HepG2 (cell line): ENCODE measurements around the gene POU3F3. TPM values are rescaled to one million over a fixed set of nuclear protein-coding genes. Genes with fewer than 3 reads are reported as not detected.
A peak's percentile ranks its signal among the peaks of the same experiment; 100 is the strongest.

ENCODE experiments used
- CHD2 ChIP-seq: IDR thresholded peaks from 2 replicates; pipeline ENCODE4 v1.6.1; 2011; ENCODE audit warnings: low read depth, low read length, improper control_type of control experiment
- RFXANK ChIP-seq: IDR thresholded peaks from 2 replicates; pipeline ENCODE4 v1.6.1; 2016
- SMC3 ChIP-seq: IDR thresholded peaks from 2 replicates; pipeline ENCODE4 v1.6.1; 2011; ENCODE audit warnings: low read length, improper control_type of control experiment
- TARDBP ChIP-seq: sonication (generic); formaldehyde crosslinking; IDR thresholded peaks from 2 replicates; pipeline ENCODE4 v1.8.0; 2022; ENCODE audit warnings: mild to moderate bottlenecking, missing genetic modification reagents
- ZFP1 ChIP-seq: IDR thresholded peaks from 2 replicates; pipeline ENCODE4 v1.6.1; 2016
- ZFP62 ChIP-seq: sonication (generic); formaldehyde crosslinking; IDR thresholded peaks from 2 replicates; pipeline ENCODE4 v1.4.0; 2020; ENCODE audit warnings: missing genetic modification reagents
- ZNF20 ChIP-seq: sonication (generic); formaldehyde crosslinking; IDR thresholded peaks from 2 replicates; pipeline ENCODE4 v1.4.0; 2020; ENCODE audit warnings: mild to moderate bottlenecking, moderate library complexity, missing genetic modification reagents
- polyA plus RNA-seq, 8 experiments: library from polyadenylated mRNA; depleted of rRNA in 3 of 8; stranded (reverse) in 7 of 8; unstranded in 1 of 8; fragments of >200 nt; fragmentation: Illumina TruSeq in 4 of 8; extraction: Trizol in 4 of 8; gene quantifications; 2 replicates each; pipeline versions ENCODE4 v1.2.1 to v1.2.3, GENCODE V29; 2011 to 2016; ENCODE audit warnings: low read depth in 4 of 8, missing spikeins in 1 of 8, mixed read lengths in 1 of 8; ENCODE audit not compliant: insufficient read depth in 1 of 8
- total RNA-seq, 5 experiments: library from RNA; depleted of rRNA; stranded (reverse); fragments of >200 nt; fragmentation: Illumina TruSeq; extraction: Trizol; gene quantifications; 2 replicates each; pipeline ENCODE4 v1.2.3, GENCODE V29; 2016; ENCODE audit warnings: low read depth in 1 of 5
- TF ChIP-seq, protein P1 (sequence below), 2 experiments: sonication (generic) in 1 of 2; formaldehyde crosslinking in 1 of 2; IDR thresholded peaks; 2 replicates each; pipeline versions ENCODE4 v1.6.1 to v1.9.0; 2014 to 2022; ENCODE audit warnings: antibody characterized with exemption in 1 of 2, borderline replicate concordance in 1 of 2, inconsistent platforms in 1 of 2, low read depth in 1 of 2, missing genetic modification reagents in 1 of 2
- TF ChIP-seq, protein P2 (sequence below): sonication (generic); formaldehyde crosslinking; IDR thresholded peaks from 2 replicates; pipeline ENCODE4 v1.4.0; 2020; ENCODE audit warnings: mild to moderate bottlenecking, low read depth, missing genetic modification reagents
- TF ChIP-seq, protein P3 (sequence below): sonication (generic); formaldehyde crosslinking; IDR thresholded peaks from 2 replicates; pipeline ENCODE4 v1.4.0; 2020; ENCODE audit warnings: missing genetic modification reagents, borderline replicate concordance
- TF ChIP-seq, protein P4 (sequence below): sonication (generic); formaldehyde crosslinking; IDR thresholded peaks from 2 replicates; pipeline ENCODE4 v1.5.0; 2020; ENCODE audit warnings: missing genetic modification reagents
- TF ChIP-seq, protein P5 (sequence below): sonication (generic); formaldehyde crosslinking; IDR thresholded peaks from 2 replicates; pipeline ENCODE4 v1.8.0; 2022; ENCODE audit warnings: missing genetic modification reagents, mild to moderate bottlenecking, borderline replicate concordance
- TF ChIP-seq, protein P6 (sequence below): sonication (generic); formaldehyde crosslinking; IDR thresholded peaks from 2 replicates; pipeline ENCODE4 v1.5.1; 2020; ENCODE audit warnings: mild to moderate bottlenecking, moderate library complexity, missing genetic modification reagents
- TF ChIP-seq, protein P7 (sequence below): sonication (generic); formaldehyde crosslinking; IDR thresholded peaks from 2 replicates; pipeline ENCODE4 v1.8.0; 2022; ENCODE audit warnings: missing genetic modification reagents, mild to moderate bottlenecking, inconsistent platforms, borderline replicate concordance

Gene POU3F3
- total and polyA plus RNA-seq, 2 of the 13 experiments (the other 11 are each of a cell fraction or from before 2014, with no cell fraction given): not detected

DNA sequence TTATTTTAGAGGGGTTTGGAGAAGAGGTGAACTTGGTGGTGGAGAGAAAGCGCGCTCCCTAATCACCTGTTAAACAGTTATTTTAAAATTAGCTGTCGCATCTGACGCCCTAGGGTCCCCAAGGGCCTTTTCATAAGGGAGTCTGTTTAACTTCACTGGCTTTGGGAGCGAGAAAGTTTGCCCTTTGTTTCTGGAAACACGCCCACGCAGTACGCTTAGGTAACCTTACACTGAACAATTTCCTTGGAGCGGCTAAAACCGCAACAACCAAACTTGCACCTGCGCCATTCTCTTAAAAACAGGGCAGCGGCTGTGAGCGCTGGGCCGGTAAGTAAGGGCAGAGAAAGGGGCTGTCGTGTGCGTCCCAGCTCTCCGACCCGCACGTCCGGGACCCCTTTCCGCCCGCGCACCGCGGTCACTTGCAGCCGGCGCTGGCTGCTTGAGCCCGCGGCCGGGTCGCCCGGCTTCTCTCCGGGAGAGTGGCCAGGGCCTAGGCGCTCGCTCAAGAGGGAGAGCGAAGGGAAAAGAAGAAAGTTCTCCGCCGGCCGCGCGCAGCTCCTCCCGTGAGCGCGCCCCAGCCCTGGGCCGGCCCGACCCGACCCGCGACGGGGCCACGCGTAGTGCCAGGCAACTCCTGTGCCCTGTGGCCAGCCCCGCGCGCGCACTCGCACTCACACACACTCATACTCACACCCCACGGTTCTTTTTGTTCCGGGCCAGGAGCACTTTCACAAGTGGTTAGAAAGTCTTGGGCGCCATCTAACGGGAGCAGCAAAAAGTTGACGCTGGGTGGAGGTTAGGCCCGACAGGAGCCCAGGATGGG, 19.2 kb downstream of the POU3F3 start (continued):
- TF ChIP-seq, protein P1, sequence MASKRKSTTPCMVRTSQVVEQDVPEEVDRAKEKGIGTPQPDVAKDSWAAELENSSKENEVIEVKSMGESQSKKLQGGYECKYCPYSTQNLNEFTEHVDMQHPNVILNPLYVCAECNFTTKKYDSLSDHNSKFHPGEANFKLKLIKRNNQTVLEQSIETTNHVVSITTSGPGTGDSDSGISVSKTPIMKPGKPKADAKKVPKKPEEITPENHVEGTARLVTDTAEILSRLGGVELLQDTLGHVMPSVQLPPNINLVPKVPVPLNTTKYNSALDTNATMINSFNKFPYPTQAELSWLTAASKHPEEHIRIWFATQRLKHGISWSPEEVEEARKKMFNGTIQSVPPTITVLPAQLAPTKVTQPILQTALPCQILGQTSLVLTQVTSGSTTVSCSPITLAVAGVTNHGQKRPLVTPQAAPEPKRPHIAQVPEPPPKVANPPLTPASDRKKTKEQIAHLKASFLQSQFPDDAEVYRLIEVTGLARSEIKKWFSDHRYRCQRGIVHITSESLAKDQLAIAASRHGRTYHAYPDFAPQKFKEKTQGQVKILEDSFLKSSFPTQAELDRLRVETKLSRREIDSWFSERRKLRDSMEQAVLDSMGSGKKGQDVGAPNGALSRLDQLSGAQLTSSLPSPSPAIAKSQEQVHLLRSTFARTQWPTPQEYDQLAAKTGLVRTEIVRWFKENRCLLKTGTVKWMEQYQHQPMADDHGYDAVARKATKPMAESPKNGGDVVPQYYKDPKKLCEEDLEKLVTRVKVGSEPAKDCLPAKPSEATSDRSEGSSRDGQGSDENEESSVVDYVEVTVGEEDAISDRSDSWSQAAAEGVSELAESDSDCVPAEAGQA (IDR thresholded peaks at IDR 0.05; ENCODE audit: low read depth): no peak
- TF ChIP-seq, protein P1 (CRISPR knock-in tag; IDR thresholded peaks at IDR 0.05; ENCODE audit: borderline replicate concordance): no peak
- TF ChIP-seq ZFP62 (CRISPR knock-in tag) (no peak), TARDBP (CRISPR knock-in tag) (peak; percentile 36; the same call in 1 of the 2 replicates), CHD2 (no peak), ZFP1 (CRISPR knock-in tag) (no peak), SMC3 (peak; percentile 45; the same call in 1 of the 2 replicates), ZNF20 (CRISPR knock-in tag) (no peak), RFXANK (no peak)
- TF ChIP-seq, protein P2, sequence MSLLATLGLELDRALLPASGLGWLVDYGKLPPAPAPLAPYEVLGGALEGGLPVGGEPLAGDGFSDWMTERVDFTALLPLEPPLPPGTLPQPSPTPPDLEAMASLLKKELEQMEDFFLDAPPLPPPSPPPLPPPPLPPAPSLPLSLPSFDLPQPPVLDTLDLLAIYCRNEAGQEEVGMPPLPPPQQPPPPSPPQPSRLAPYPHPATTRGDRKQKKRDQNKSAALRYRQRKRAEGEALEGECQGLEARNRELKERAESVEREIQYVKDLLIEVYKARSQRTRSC (CRISPR knock-in tag): no peak
- TF ChIP-seq, protein P3, sequence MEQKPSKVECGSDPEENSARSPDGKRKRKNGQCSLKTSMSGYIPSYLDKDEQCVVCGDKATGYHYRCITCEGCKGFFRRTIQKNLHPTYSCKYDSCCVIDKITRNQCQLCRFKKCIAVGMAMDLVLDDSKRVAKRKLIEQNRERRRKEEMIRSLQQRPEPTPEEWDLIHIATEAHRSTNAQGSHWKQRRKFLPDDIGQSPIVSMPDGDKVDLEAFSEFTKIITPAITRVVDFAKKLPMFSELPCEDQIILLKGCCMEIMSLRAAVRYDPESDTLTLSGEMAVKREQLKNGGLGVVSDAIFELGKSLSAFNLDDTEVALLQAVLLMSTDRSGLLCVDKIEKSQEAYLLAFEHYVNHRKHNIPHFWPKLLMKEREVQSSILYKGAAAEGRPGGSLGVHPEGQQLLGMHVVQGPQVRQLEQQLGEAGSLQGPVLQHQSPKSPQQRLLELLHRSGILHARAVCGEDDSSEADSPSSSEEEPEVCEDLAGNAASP: no peak
- TF ChIP-seq, protein P4, sequence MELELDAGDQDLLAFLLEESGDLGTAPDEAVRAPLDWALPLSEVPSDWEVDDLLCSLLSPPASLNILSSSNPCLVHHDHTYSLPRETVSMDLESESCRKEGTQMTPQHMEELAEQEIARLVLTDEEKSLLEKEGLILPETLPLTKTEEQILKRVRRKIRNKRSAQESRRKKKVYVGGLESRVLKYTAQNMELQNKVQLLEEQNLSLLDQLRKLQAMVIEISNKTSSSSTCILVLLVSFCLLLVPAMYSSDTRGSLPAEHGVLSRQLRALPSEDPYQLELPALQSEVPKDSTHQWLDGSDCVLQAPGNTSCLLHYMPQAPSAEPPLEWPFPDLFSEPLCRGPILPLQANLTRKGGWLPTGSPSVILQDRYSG (CRISPR knock-in tag): 0 out of 2 replicates have a peak, but pooled peaks have one; percentile 41
- TF ChIP-seq, protein P5, sequence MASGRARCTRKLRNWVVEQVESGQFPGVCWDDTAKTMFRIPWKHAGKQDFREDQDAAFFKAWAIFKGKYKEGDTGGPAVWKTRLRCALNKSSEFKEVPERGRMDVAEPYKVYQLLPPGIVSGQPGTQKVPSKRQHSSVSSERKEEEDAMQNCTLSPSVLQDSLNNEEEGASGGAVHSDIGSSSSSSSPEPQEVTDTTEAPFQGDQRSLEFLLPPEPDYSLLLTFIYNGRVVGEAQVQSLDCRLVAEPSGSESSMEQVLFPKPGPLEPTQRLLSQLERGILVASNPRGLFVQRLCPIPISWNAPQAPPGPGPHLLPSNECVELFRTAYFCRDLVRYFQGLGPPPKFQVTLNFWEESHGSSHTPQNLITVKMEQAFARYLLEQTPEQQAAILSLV (CRISPR knock-in tag): no peak
- TF ChIP-seq, protein P6, sequence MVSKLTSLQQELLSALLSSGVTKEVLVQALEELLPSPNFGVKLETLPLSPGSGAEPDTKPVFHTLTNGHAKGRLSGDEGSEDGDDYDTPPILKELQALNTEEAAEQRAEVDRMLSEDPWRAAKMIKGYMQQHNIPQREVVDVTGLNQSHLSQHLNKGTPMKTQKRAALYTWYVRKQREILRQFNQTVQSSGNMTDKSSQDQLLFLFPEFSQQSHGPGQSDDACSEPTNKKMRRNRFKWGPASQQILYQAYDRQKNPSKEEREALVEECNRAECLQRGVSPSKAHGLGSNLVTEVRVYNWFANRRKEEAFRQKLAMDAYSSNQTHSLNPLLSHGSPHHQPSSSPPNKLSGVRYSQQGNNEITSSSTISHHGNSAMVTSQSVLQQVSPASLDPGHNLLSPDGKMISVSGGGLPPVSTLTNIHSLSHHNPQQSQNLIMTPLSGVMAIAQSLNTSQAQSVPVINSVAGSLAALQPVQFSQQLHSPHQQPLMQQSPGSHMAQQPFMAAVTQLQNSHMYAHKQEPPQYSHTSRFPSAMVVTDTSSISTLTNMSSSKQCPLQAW (CRISPR knock-in tag): peak; percentile 57
- TF ChIP-seq, protein P7, sequence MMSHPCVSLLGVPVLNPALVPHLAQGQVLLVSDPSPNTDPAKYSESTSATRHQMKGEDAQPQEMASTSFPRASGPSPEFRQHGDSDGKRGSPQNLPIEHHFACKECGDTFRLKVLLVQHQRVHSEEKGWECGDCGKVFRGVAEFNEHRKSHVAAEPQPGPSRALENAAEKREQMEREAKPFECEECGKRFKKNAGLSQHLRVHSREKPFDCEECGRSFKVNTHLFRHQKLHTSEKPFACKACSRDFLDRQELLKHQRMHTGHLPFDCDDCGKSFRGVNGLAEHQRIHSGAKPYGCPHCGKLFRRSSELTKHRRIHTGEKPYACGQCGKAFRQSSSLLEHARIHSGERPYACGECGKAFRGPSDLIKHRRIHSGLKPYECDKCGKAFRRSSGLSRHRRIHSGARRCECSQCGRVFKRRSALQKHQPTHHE (CRISPR knock-in tag): no peak
